ENCODE results near the gene SKA2. TPM values are rescaled to one million over a fixed set of nuclear protein-coding genes. Genes with fewer than 3 reads are reported as not detected.
"Not testable (repeated sequence)": the region's sequence is repeated elsewhere in the genome, so short reads cannot be mapped to it uniquely, and the experiment has no call there.

The SKA2 gene
- total RNA-seq, 5 donors from 2014 or later (not counting 1 experiment from before 2014, with no cell fraction given), result 12.4 to 15.6 (median 15.2) TPM

GRCh38 chr17:59185997-59186396 is 31.0 kb upstream of the SKA2 start:
- POLR2A ChIA-PET, result no interaction called here
- H3K4me1 Mint-ChIP-seq, result no peaks in the 10 kb centered on the region
- Histone ChIP-seq H3K4me1 (ENCODE audit: control insufficient read depth in 1 of 2, extremely low read depth in 1 of 2, insufficient read depth in 2 of 2, low read length in 2 of 2) (no peaks in the 10 kb centered on the region), H3K36me3 (ENCODE audit: control insufficient read depth in 2 of 2, extremely low read depth in 1 of 2, insufficient read depth in 1 of 2, low read length in 1 of 2) (no peaks in the 10 kb centered on the region), H3K9me3 (no peaks in the 10 kb centered on the region), H3K27me3 (replicated peaks in 1 of 2; ENCODE audit: control insufficient read depth in 2 of 2, extremely low read depth in 1 of 2, insufficient read depth in 2 of 2, low read length in 1 of 2) (no peaks in the 10 kb centered on the region), H3K27ac (ENCODE audit: low read length) (no peak overlapping the region), H3K4me3 (ENCODE audit: control insufficient read depth in 1 of 2, extremely low read depth in 1 of 2, low read length in 1 of 2) (no peak overlapping the region)
- no peak for ATAC-seq (replicated peaks in 1 of 4)
- H3K4me3 Mint-ChIP-seq, result no peak overlapping the region
- H3K36me3 Mint-ChIP-seq, result no peaks in the 10 kb centered on the region
- H3K27ac Mint-ChIP-seq, result no peak overlapping the region
- H3K9me3 Mint-ChIP-seq, result no peaks in the 10 kb centered on the region
- no peak for DNase-seq
- CTCF ChIA-PET, result interaction anchor here in 1 of 2 donors (0.6 kb wide), 1 partner anchor 38 kb away, joined by 3 read pairs; no protein-coding TSS in a partner anchor
- H3K27me3 Mint-ChIP-seq, result no peaks in the 10 kb centered on the region

GRCh38 chr17:59181481-59181880 is 26.5 kb upstream of the SKA2 start:
- no peaks in the 10 kb centered on the region for H3K27me3 ChIP-seq (replicated peaks in 1 of 2; ENCODE audit: control insufficient read depth in 2 of 2, extremely low read depth in 1 of 2, insufficient read depth in 2 of 2, low read length in 1 of 2)
- no peaks in the 10 kb centered on the region for H3K9me3 ChIP-seq
- no peaks in the 10 kb centered on the region for H3K4me1 ChIP-seq (ENCODE audit: control insufficient read depth in 1 of 2, extremely low read depth in 1 of 2, insufficient read depth in 2 of 2, low read length in 2 of 2)
- H3K27ac Mint-ChIP-seq, result no peak overlapping the region
- ChIA-PET POLR2A (interaction anchor here in 1 of 2 donors (0.6 kb wide), 1 partner anchor 54 kb away, joined by 3 read pairs; no protein-coding TSS in a partner anchor), CTCF (interaction anchor here in 1 of 2 donors (0.7 kb wide), 1 partner anchor 263 kb away, joined by 7 read pairs; no protein-coding TSS in a partner anchor)
- no peaks in the 10 kb centered on the region for H3K36me3 ChIP-seq (ENCODE audit: control insufficient read depth in 2 of 2, extremely low read depth in 1 of 2, insufficient read depth in 1 of 2, low read length in 1 of 2)
- H3K4me1 Mint-ChIP-seq, result no peaks in the 10 kb centered on the region
- no peak overlapping the region for H3K27ac ChIP-seq (ENCODE audit: low read length)
- H3K4me3 Mint-ChIP-seq, result no peak overlapping the region
- no peaks in the 10 kb centered on the region for H3K36me3 Mint-ChIP-seq
- DNase-seq, result no peak
- H3K9me3 Mint-ChIP-seq, result no peaks in the 10 kb centered on the region
- H3K4me3 ChIP-seq (ENCODE audit: control insufficient read depth in 1 of 2, extremely low read depth in 1 of 2, low read length in 1 of 2), result no peak overlapping the region
- no peaks in the 10 kb centered on the region for H3K27me3 Mint-ChIP-seq
- ATAC-seq (replicated peaks in 1 of 4), result no peak
- WGBS (ENCODE audit: insufficient coverage), result 99% methylated on average over 9 of the region's 9 CpGs

GRCh38 chr17:59180626-59181025 is 25.6 kb upstream of the SKA2 start:
- Histone ChIP-seq H3K4me3 (ENCODE audit: control insufficient read depth in 1 of 2, extremely low read depth in 1 of 2, low read length in 1 of 2) (no peak overlapping the region), H3K36me3 (ENCODE audit: control insufficient read depth in 2 of 2, extremely low read depth in 1 of 2, insufficient read depth in 1 of 2, low read length in 1 of 2) (no peaks in the 10 kb centered on the region), H3K27me3 (replicated peaks in 1 of 2; ENCODE audit: control insufficient read depth in 2 of 2, extremely low read depth in 1 of 2, insufficient read depth in 2 of 2, low read length in 1 of 2) (no peaks in the 10 kb centered on the region), H3K9me3 (no peaks in the 10 kb centered on the region), H3K4me1 (ENCODE audit: control insufficient read depth in 1 of 2, extremely low read depth in 1 of 2, insufficient read depth in 2 of 2, low read length in 2 of 2) (no peaks in the 10 kb centered on the region), H3K27ac (ENCODE audit: low read length) (no peak overlapping the region)
- ChIA-PET POLR2A (interaction anchor here in 1 of 2 donors (0.6 kb wide), 1 partner anchor 10 kb away, joined by 3 read pairs; no protein-coding TSS in a partner anchor), CTCF (no interaction called here)
- ATAC-seq (replicated peaks in 1 of 4), result no peak
- DNase-seq, result no peak
- no peaks in the 10 kb centered on the region for H3K4me1 Mint-ChIP-seq
- whole genome bisulfite sequencing (ENCODE audit: insufficient coverage), result 98% methylated on average over 6 of the region's 9 CpGs
- no peaks in the 10 kb centered on the region for H3K36me3 Mint-ChIP-seq
- H3K27ac Mint-ChIP-seq, result no peak overlapping the region
- no peak overlapping the region for H3K4me3 Mint-ChIP-seq
- no peaks in the 10 kb centered on the region for H3K9me3 Mint-ChIP-seq
- no peaks in the 10 kb centered on the region for H3K27me3 Mint-ChIP-seq

GRCh38 chr17:59179601-59180000 is 24.6 kb upstream of the SKA2 start:
- DNase-seq; H3K9me3 Mint-ChIP-seq; H3K27ac ChIP-seq (ENCODE audit: low read length); H3K27me3 Mint-ChIP-seq; ATAC-seq (replicated peaks in 1 of 4); H3K36me3 ChIP-seq (ENCODE audit: control insufficient read depth in 2 of 2, extremely low read depth in 1 of 2, insufficient read depth in 1 of 2, low read length in 1 of 2); H3K27me3 ChIP-seq (replicated peaks in 1 of 2; ENCODE audit: control insufficient read depth in 2 of 2, extremely low read depth in 1 of 2, insufficient read depth in 2 of 2, low read length in 1 of 2); H3K4me3 ChIP-seq (ENCODE audit: control insufficient read depth in 1 of 2, extremely low read depth in 1 of 2, low read length in 1 of 2); H3K9me3 ChIP-seq; H3K4me1 ChIP-seq (ENCODE audit: control insufficient read depth in 1 of 2, extremely low read depth in 1 of 2, insufficient read depth in 2 of 2, low read length in 2 of 2); H3K36me3 Mint-ChIP-seq; H3K27ac Mint-ChIP-seq; H3K4me3 Mint-ChIP-seq; POLR2A ChIA-PET; H3K4me1 Mint-ChIP-seq: not testable (repeated sequence)
- CTCF ChIA-PET, result interaction anchor here in 1 of 2 donors (0.6 kb wide), 1 partner anchor 175 kb away, joined by 3 read pairs; no protein-coding TSS in a partner anchor
- WGBS (ENCODE audit: insufficient coverage), result 96% methylated on average over 11 of the region's 11 CpGs

- ATAC-seq (replicated peaks in 1 of 4), result no peak
- H3K4me1 ChIP-seq (ENCODE audit: control insufficient read depth in 1 of 2, extremely low read depth in 1 of 2, insufficient read depth in 2 of 2, low read length in 2 of 2), result no peaks in the 10 kb centered on the region
- CTCF ChIA-PET, result no interaction called here
- DNase-seq, result no peak
- H3K9me3 ChIP-seq, result no peaks in the 10 kb centered on the region
- Mint-ChIP-seq H3K4me1 (no peaks in the 10 kb centered on the region), H3K27me3 (no peaks in the 10 kb centered on the region), H3K27ac (no peak overlapping the region), H3K9me3 (no peaks in the 10 kb centered on the region), H3K4me3 (no peak overlapping the region), H3K36me3 (peaks cover 4% of the 10 kb centered on the region)
- H3K36me3 ChIP-seq (ENCODE audit: control insufficient read depth in 2 of 2, extremely low read depth in 1 of 2, insufficient read depth in 1 of 2, low read length in 1 of 2), result no peaks in the 10 kb centered on the region
- POLR2A ChIA-PET, result interaction anchor here in 1 of 2 donors (0.6 kb wide), 1 partner anchor 68 kb away, joined by 5 read pairs; no protein-coding TSS in a partner anchor
- no peaks in the 10 kb centered on the region for H3K27me3 ChIP-seq (replicated peaks in 1 of 2; ENCODE audit: control insufficient read depth in 2 of 2, extremely low read depth in 1 of 2, insufficient read depth in 2 of 2, low read length in 1 of 2)
- 91% methylated on average over 5 of the region's 7 CpGs for WGBS (ENCODE audit: insufficient coverage)
- no peak overlapping the region for H3K27ac ChIP-seq (ENCODE audit: low read length)
- no peak overlapping the region for H3K4me3 ChIP-seq (ENCODE audit: control insufficient read depth in 1 of 2, extremely low read depth in 1 of 2, low read length in 1 of 2)
These were observed 23.4 kb upstream of the SKA2 start for GRCh38 chr17:59178266-59178985.

- ChIA-PET POLR2A (no interaction called here), CTCF (no interaction called here)
- Histone ChIP-seq H3K4me1 (ENCODE audit: control insufficient read depth in 1 of 2, extremely low read depth in 1 of 2, insufficient read depth in 2 of 2, low read length in 2 of 2) (no peaks in the 10 kb centered on the region), H3K36me3 (ENCODE audit: control insufficient read depth in 2 of 2, extremely low read depth in 1 of 2, insufficient read depth in 1 of 2, low read length in 1 of 2) (no peaks in the 10 kb centered on the region), H3K9me3 (no peaks in the 10 kb centered on the region), H3K27me3 (replicated peaks in 1 of 2; ENCODE audit: control insufficient read depth in 2 of 2, extremely low read depth in 1 of 2, insufficient read depth in 2 of 2, low read length in 1 of 2) (no peaks in the 10 kb centered on the region), H3K4me3 (ENCODE audit: control insufficient read depth in 1 of 2, extremely low read depth in 1 of 2, low read length in 1 of 2) (no peak overlapping the region), H3K27ac (ENCODE audit: low read length) (no peak overlapping the region)
- Mint-ChIP-seq H3K36me3 (peaks cover 4% of the 10 kb centered on the region), H3K9me3 (no peaks in the 10 kb centered on the region), H3K4me1 (no peaks in the 10 kb centered on the region), H3K4me3 (no peak overlapping the region), H3K27ac (no peak overlapping the region), H3K27me3 (no peaks in the 10 kb centered on the region)
- WGBS (ENCODE audit: insufficient coverage), result 97% methylated on average over 6 of the region's 7 CpGs
- DNase-seq (no peak), ATAC-seq (replicated peaks in 1 of 4) (no peak)
These were observed 20.1 kb upstream of the SKA2 start for GRCh38 chr17:59175076-59175475.

Data from T-cell (primary cell).